Activated naive CD4-positive, alpha-beta T cell treated with anti-CD3 and anti-CD28 coated beads, Interleukin-2, amount 10 ng/mL, durations not matched to agents 7 days and 5 days (primary cell): Measurements from ENCODE around the gene RGSL1.
"Not testable (repeated sequence)": the region's sequence is repeated elsewhere in the genome, so short reads cannot be mapped to it uniquely, and the experiment has no call there.

Experiments used
- CTCF ChIA-PET: fragments of 350-600 bp; sonication (Branson Sonifier 250); formaldehyde crosslinking; loops from one replicate; lab custom pipeline; 2021; ENCODE audit warnings: antibody characterized with exemption; lab: Charles Lee
- DNase-seq: peaks from one replicate; pipeline ENCODE4 v3.0.0-alpha.2; 2020
- H3K27ac Mint-ChIP-seq: one replicate; pipeline ENCODE4 v1.8.0; 2021; ENCODE audit warnings: mild to moderate bottlenecking, moderate library complexity, mixed read lengths
- H3K27me3 Mint-ChIP-seq: one replicate; pipeline ENCODE4 v1.8.0; 2021; ENCODE audit warnings: mild to moderate bottlenecking, mixed read lengths
- H3K36me3 Mint-ChIP-seq: one replicate; pipeline ENCODE4 v1.8.0; 2021; ENCODE audit warnings: mixed read lengths
- H3K4me1 Mint-ChIP-seq: one replicate; pipeline ENCODE4 v1.8.0; 2021; ENCODE audit warnings: mixed read lengths
- H3K4me3 Mint-ChIP-seq: one replicate; pipeline ENCODE4 v1.8.0; 2021; ENCODE audit warnings: mild to moderate bottlenecking, moderate library complexity, mixed read lengths
- H3K9me3 Mint-ChIP-seq: one replicate; pipeline ENCODE4 v1.8.0; 2021; ENCODE audit warnings: mixed read lengths

The RGSL1 gene

GRCh38 chr1:182527680-182528079, 77.7 kb downstream of the RGSL1 start:
- H3K27ac Mint-ChIP-seq: no peak overlapping the region
- no peaks in the 10 kb centered on the region for H3K27me3 Mint-ChIP-seq
- H3K36me3 Mint-ChIP-seq: no peaks in the 10 kb centered on the region
- no peaks in the 10 kb centered on the region for H3K4me1 Mint-ChIP-seq
- no peak overlapping the region for H3K4me3 Mint-ChIP-seq
- DNase-seq: no peak
- peaks cover 17% of the 10 kb centered on the region for H3K9me3 Mint-ChIP-seq
- CTCF ChIA-PET: no interaction called here

GRCh38 chr1:182528206-182528605, 78.3 kb downstream of the RGSL1 start:
- H3K27ac Mint-ChIP-seq, H3K4me1 Mint-ChIP-seq, DNase-seq, H3K27me3 Mint-ChIP-seq, H3K36me3 Mint-ChIP-seq, H3K4me3 Mint-ChIP-seq, CTCF ChIA-PET: not testable (repeated sequence)
- peaks cover 17% of the 10 kb centered on the region for H3K9me3 Mint-ChIP-seq

GRCh38 chr1:182533896-182534295, 84.0 kb downstream of the RGSL1 start:
- no peak overlapping the region for H3K27ac Mint-ChIP-seq
- no peaks in the 10 kb centered on the region for H3K36me3 Mint-ChIP-seq
- CTCF ChIA-PET: no interaction called here
- H3K9me3 Mint-ChIP-seq: no peaks in the 10 kb centered on the region
- no peak for DNase-seq
- no peak overlapping the region for H3K4me3 Mint-ChIP-seq
- H3K4me1 Mint-ChIP-seq: no peaks in the 10 kb centered on the region
- H3K27me3 Mint-ChIP-seq: no peaks in the 10 kb centered on the region

GRCh38 chr1:182549346-182549745, 99.4 kb downstream of the RGSL1 start:
- H3K4me1 Mint-ChIP-seq: no peaks in the 10 kb centered on the region

GRCh38 chr1:182549811-182550210, 99.9 kb downstream of the RGSL1 start:
- peaks cover 4% of the 10 kb centered on the region for H3K9me3 Mint-ChIP-seq
- no peak for DNase-seq
- no peak overlapping the region for H3K4me3 Mint-ChIP-seq
- no peak overlapping the region for H3K27ac Mint-ChIP-seq
- no peaks in the 10 kb centered on the region for H3K4me1 Mint-ChIP-seq
- H3K27me3 Mint-ChIP-seq: peaks cover 7% of the 10 kb centered on the region
- H3K36me3 Mint-ChIP-seq: no peaks in the 10 kb centered on the region
- CTCF ChIA-PET: no interaction called here

More at GRCh38 chr1:182549346-182549745, 99.4 kb downstream of the RGSL1 start:
- CTCF ChIA-PET: no interaction called here
- peaks cover 5% of the 10 kb centered on the region for H3K27me3 Mint-ChIP-seq
- H3K9me3 Mint-ChIP-seq: peaks cover 4% of the 10 kb centered on the region
- H3K27ac Mint-ChIP-seq: no peak overlapping the region
- no peak overlapping the region for H3K4me3 Mint-ChIP-seq
- no peak for DNase-seq
- no peaks in the 10 kb centered on the region for H3K36me3 Mint-ChIP-seq

- no peak overlapping the region for H3K27ac Mint-ChIP-seq
- no peak overlapping the region for H3K4me3 Mint-ChIP-seq
- no peaks in the 10 kb centered on the region for H3K4me1 Mint-ChIP-seq
- CTCF ChIA-PET: no interaction called here
- DNase-seq: no peak
- peaks cover 3% of the 10 kb centered on the region for H3K27me3 Mint-ChIP-seq
- peaks cover 4% of the 10 kb centered on the region for H3K9me3 Mint-ChIP-seq
- no peaks in the 10 kb centered on the region for H3K36me3 Mint-ChIP-seq
Measured at GRCh38 chr1:182552527-182552926, 102.6 kb downstream of the RGSL1 start.

- no peaks in the 10 kb centered on the region for H3K36me3 Mint-ChIP-seq
- no peak overlapping the region for H3K4me3 Mint-ChIP-seq
- no peaks in the 10 kb centered on the region for H3K4me1 Mint-ChIP-seq
- DNase-seq: no peak
- peaks cover 3% of the 10 kb centered on the region for H3K27me3 Mint-ChIP-seq
- CTCF ChIA-PET: no interaction called here
- peaks cover 4% of the 10 kb centered on the region for H3K9me3 Mint-ChIP-seq
- no peak overlapping the region for H3K27ac Mint-ChIP-seq
Measured at GRCh38 chr1:182555493-182555892, 105.5 kb downstream of the RGSL1 start.

- H3K4me1 Mint-ChIP-seq: no peaks in the 10 kb centered on the region
- no peak overlapping the region for H3K27ac Mint-ChIP-seq
- CTCF ChIA-PET: no interaction called here
- no peaks in the 10 kb centered on the region for H3K36me3 Mint-ChIP-seq
- no peak overlapping the region for H3K4me3 Mint-ChIP-seq
- H3K9me3 Mint-ChIP-seq: peaks cover 4% of the 10 kb centered on the region
- H3K27me3 Mint-ChIP-seq: peaks cover 3% of the 10 kb centered on the region
- DNase-seq: no peak
Measured at GRCh38 chr1:182556279-182556678, 106.3 kb downstream of the RGSL1 start.

GRCh38 chr1:182560392-182560984, 110.5 kb downstream of the RGSL1 start:
- H3K27me3 Mint-ChIP-seq: no peaks in the 10 kb centered on the region
- no peak overlapping the region for H3K4me3 Mint-ChIP-seq
- no peaks in the 10 kb centered on the region for H3K4me1 Mint-ChIP-seq

GRCh38 chr1:182561456-182561855, 111.5 kb downstream of the RGSL1 start:
- no peak for DNase-seq
- no peaks in the 10 kb centered on the region for H3K36me3 Mint-ChIP-seq
- H3K4me1 Mint-ChIP-seq: no peaks in the 10 kb centered on the region
- CTCF ChIA-PET: no interaction called here
- no peak overlapping the region for H3K27ac Mint-ChIP-seq
- no peaks in the 10 kb centered on the region for H3K9me3 Mint-ChIP-seq
- H3K4me3 Mint-ChIP-seq: no peak overlapping the region
- no peaks in the 10 kb centered on the region for H3K27me3 Mint-ChIP-seq

More at GRCh38 chr1:182560392-182560984, 110.5 kb downstream of the RGSL1 start:
- Mint-ChIP-seq H3K36me3 (no peaks in the 10 kb centered on the region), H3K9me3 (no peaks in the 10 kb centered on the region), H3K27ac (no peak overlapping the region)
- DNase-seq: no peak
- CTCF ChIA-PET: no interaction called here

GRCh38 chr1:182563095-182563494, 113.1 kb downstream of the RGSL1 start:
- H3K27ac Mint-ChIP-seq: no peak overlapping the region
- no peaks in the 10 kb centered on the region for H3K36me3 Mint-ChIP-seq
- no peaks in the 10 kb centered on the region for H3K9me3 Mint-ChIP-seq
- H3K4me3 Mint-ChIP-seq: no peak overlapping the region
- no peaks in the 10 kb centered on the region for H3K4me1 Mint-ChIP-seq
- DNase-seq: no peak
- H3K27me3 Mint-ChIP-seq: no peaks in the 10 kb centered on the region
- CTCF ChIA-PET: no interaction called here

- no peaks in the 10 kb centered on the region for H3K27me3 Mint-ChIP-seq
- CTCF ChIA-PET: no interaction called here
- no peaks in the 10 kb centered on the region for H3K9me3 Mint-ChIP-seq
- H3K4me3 Mint-ChIP-seq: no peak overlapping the region
- DNase-seq: no peak
- no peaks in the 10 kb centered on the region for H3K4me1 Mint-ChIP-seq
- no peaks in the 10 kb centered on the region for H3K36me3 Mint-ChIP-seq
- no peak overlapping the region for H3K27ac Mint-ChIP-seq
Measured at GRCh38 chr1:182564406-182565004, 114.6 kb downstream of the RGSL1 start.

GRCh38 chr1:182565537-182565936, 115.6 kb downstream of the RGSL1 start:
- no peak for DNase-seq
- H3K27me3 Mint-ChIP-seq: no peaks in the 10 kb centered on the region
- no peaks in the 10 kb centered on the region for H3K4me1 Mint-ChIP-seq
- CTCF ChIA-PET: no interaction called here
- no peaks in the 10 kb centered on the region for H3K9me3 Mint-ChIP-seq
- H3K4me3 Mint-ChIP-seq: no peak overlapping the region
- H3K27ac Mint-ChIP-seq: no peak overlapping the region
- no peaks in the 10 kb centered on the region for H3K36me3 Mint-ChIP-seq

- Mint-ChIP-seq H3K27ac (no peak overlapping the region), H3K27me3 (no peaks in the 10 kb centered on the region), H3K36me3 (no peaks in the 10 kb centered on the region), H3K4me1 (no peaks in the 10 kb centered on the region), H3K4me3 (no peak overlapping the region), H3K9me3 (no peaks in the 10 kb centered on the region)
- no peak for DNase-seq
- CTCF ChIA-PET: no interaction called here
Measured at GRCh38 chr1:182567629-182568028, 117.7 kb downstream of the RGSL1 start.

GRCh38 chr1:182568647-182569284, 118.8 kb downstream of the RGSL1 start:
- DNase-seq: no peak
- Mint-ChIP-seq H3K36me3 (no peaks in the 10 kb centered on the region), H3K4me1 (no peaks in the 10 kb centered on the region), H3K27me3 (no peaks in the 10 kb centered on the region), H3K9me3 (no peaks in the 10 kb centered on the region), H3K27ac (no peak overlapping the region), H3K4me3 (no peak overlapping the region)
- CTCF ChIA-PET: no interaction called here
